ENCODE measurements around the gene CPNE4. TPM values are rescaled to one million over a fixed set of nuclear protein-coding genes. Genes with fewer than 3 reads are reported as not detected.

The CPNE4 gene
- total and polyA plus RNA-seq, 9 of the 15 experiments (the other 6 are each of a cell fraction or from before 2014, with no cell fraction given), result not detected

DNA sequence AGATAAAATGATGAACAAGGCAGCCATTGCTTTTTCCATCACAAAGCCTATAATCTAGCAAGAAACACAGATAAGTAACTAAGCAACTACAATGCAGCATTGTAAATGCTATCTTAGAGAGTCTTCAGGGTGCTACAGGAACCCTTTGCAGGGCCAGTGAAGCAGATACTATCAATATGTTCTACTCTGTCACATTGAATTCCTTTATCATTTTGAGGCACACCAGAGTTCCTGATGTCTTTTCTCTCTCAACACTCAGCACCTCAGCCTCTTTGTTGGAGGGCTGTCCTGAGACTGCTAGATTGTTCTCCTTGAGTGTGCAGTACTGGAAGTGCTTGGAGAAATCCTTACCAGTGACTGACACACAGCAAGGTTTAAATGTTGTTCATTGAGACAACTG, 424.6 kb downstream of the CPNE4 start:
- in situ Hi-C loops (cut with MboI), result no loop called here
- no peak for TF ChIP-seq FOXM1 (IDR thresholded peaks at IDR 0.05; ENCODE audit: low read depth)
- no peak for TF ChIP-seq FOXM1 (CRISPR knock-in tag; IDR thresholded peaks at IDR 0.05; ENCODE audit: low read depth)
- TF ChIP-seq, protein P1, sequence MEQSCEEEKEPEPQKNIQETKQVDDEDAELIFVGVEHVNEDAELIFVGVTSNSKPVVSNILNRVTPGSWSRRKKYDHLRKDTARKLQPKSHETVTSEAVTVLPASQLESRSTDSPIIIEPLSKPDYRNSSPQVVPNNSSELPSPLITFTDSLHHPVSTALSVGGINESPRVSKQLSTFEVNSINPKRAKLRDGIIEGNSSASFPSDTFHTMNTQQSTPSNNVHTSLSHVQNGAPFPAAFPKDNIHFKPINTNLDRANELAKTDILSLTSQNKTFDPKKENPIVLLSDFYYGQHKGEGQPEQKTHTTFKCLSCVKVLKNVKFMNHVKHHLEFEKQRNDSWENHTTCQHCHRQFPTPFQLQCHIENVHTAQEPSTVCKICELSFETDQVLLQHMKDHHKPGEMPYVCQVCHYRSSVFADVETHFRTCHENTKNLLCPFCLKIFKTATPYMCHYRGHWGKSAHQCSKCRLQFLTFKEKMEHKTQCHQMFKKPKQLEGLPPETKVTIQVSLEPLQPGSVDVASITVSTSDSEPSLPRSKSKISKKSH (CRISPR knock-in tag; IDR thresholded peaks at IDR 0.05), result no peak
- TF ChIP-seq MTF1 (CRISPR knock-in tag; IDR thresholded peaks at IDR 0.05; ENCODE audit: borderline replicate concordance), result no peak
- TF ChIP-seq MYNN (IDR thresholded peaks at IDR 0.05), result no peak
- TF ChIP-seq MYNN (CRISPR knock-in tag; IDR thresholded peaks at IDR 0.05), result no peak
- TF ChIP-seq ARNT (IDR thresholded peaks at IDR 0.05), result no peak
- TF ChIP-seq NEUROD1 (IDR thresholded peaks at IDR 0.05; ENCODE audit: borderline replicate concordance, low read depth, low read length, partially characterized antibody), result no peak
- TF ChIP-seq NFE2 (IDR thresholded peaks at IDR 0.05; ENCODE audit: low read depth), result no peak
- TF ChIP-seq HINFP (tag; conservative IDR thresholded peaks at IDR 0.05; ENCODE audit: low read depth), result no peak
- no peak for TF ChIP-seq ZNF384 (IDR thresholded peaks at IDR 0.05; ENCODE audit: low read depth, low read length)

More for the DNA sequence above, 424.6 kb downstream of the CPNE4 start:
- Histone ChIP-seq H3K27me3 (ENCODE audit: control insufficient read depth in 2 of 2, insufficient read depth in 2 of 2, low read length in 2 of 2) (no peaks in the 10 kb centered on the region), H3K27ac (ENCODE audit: extremely low read depth, low read depth, low read length) (no peak overlapping the region), H3K9me1 (ENCODE audit: control insufficient read depth, insufficient read depth, low read length) (no peaks in the 10 kb centered on the region), H3K9ac (ENCODE audit: insufficient read depth in 1 of 2, low read depth in 2 of 2, low read length in 2 of 2) (no peak overlapping the region), H3K4me3 (no peak overlapping the region), H3K79me2 (ENCODE audit: control insufficient read depth, insufficient read depth, low read length) (no peaks in the 10 kb centered on the region), H3K36me3 (ENCODE audit: control insufficient read depth, insufficient read depth, low read length) (no peaks in the 10 kb centered on the region), H3K9me3 (replicated peaks; ENCODE audit: control insufficient read depth, insufficient read depth, low read depth, low read length) (no peaks in the 10 kb centered on the region), H2AFZ (ENCODE audit: low read depth, low read length) (no peak overlapping the region), H3K4me1 (replicated peaks in 1 of 2; ENCODE audit: control insufficient read depth in 2 of 2, insufficient read depth in 2 of 2, low read length in 2 of 2) (no peaks in the 10 kb centered on the region), H3K4me2 (ENCODE audit: insufficient read depth, low read length) (no peak overlapping the region), H4K20me1 (replicated peaks; ENCODE audit: control insufficient read depth, insufficient read depth, low read length) (no peaks in the 10 kb centered on the region)
- DNase-seq (ENCODE audit: extremely low read depth in 1 of 4, low spot score in 3 of 4), result no peak
- no peak for ATAC-seq
- no peak for FAIRE-seq
- ChIA-PET CTCF (ENCODE audit: low intra/inter-chr PET ratio) (no interaction called here), POLR2A (no interaction called here)
- no TSS peak for BruUV-seq (replicated peaks)
- intact Hi-C loops (cut with micrococcal nuclease), result no loop called here

Measured in K562 (cell line).